H1 (cell line): ENCODE measurements around the gene MUC5B. TPM values are rescaled to one million over a fixed set of nuclear protein-coding genes. Genes with fewer than 3 reads are reported as not detected.

Experiments
- CBX5 ChIP-seq: fragments of 300-800, 300-1000 bp; sonication (generic); IDR thresholded peaks from 2 replicates; pipeline ENCODE4 v1.7.1; 2016; ENCODE audit warnings: antibody characterized with exemption, low read length, low read depth
- RAD21 ChIP-seq, 2 experiments: IDR thresholded peaks in 1 of 2; conservative IDR thresholded peaks in 1 of 2; 2 replicates each; pipeline ENCODE4 v1.6.1; 2011; ENCODE audit warnings: low read depth in 2 of 2, low read length in 2 of 2, improper control_type of control experiment in 1 of 2, inconsistent platforms in 1 of 2, mild to moderate bottlenecking in 1 of 2, moderate library complexity in 1 of 2
- TAF7 ChIP-seq: optimal IDR thresholded peaks from 2 replicates; pipeline ENCODE3; 2011; ENCODE audit warnings: low read depth, mild to moderate bottlenecking, inconsistent platforms, low read length, moderate library complexity, borderline replicate concordance
- ZNF274 ChIP-seq: IDR thresholded peaks from 2 replicates; pipeline ENCODE4 v1.7.0; 2012; ENCODE audit warnings: low read length, borderline replicate concordance; ENCODE audit errors: extremely low read depth
- polyA plus RNA-seq, 7 experiments: library from polyadenylated mRNA; depleted of rRNA in 3 of 7; stranded (reverse) in 5 of 7; unstranded in 2 of 7; fragments of >200 nt in 5 of 7; fragments of 200-250 nt in 2 of 7; gene quantifications; 1 replicate in 5 of 7; 2 replicates in 1 of 7; 4 replicates in 1 of 7; pipeline versions ENCODE4 v1.2.1 to v1.2.3, GENCODE V29; 2011 to 2013; ENCODE audit warnings: missing spikeins in 2 of 7, mixed read lengths in 2 of 7
- total RNA-seq: library from RNA; stranded (reverse); fragmentation: NEBNext Ultra II Directional; extraction: Animal tissue kit (Norgen Biotek cat#: 25700); gene quantifications from 2 replicates; pipeline ENCODE4 v1.2.1, GENCODE V29; 2021

The MUC5B gene
- total and polyA plus RNA-seq, 2 of the 8 experiments (the other 6 are each of a cell fraction or from before 2014, with no cell fraction given): 0.02 to 0.03 TPM

DNA sequence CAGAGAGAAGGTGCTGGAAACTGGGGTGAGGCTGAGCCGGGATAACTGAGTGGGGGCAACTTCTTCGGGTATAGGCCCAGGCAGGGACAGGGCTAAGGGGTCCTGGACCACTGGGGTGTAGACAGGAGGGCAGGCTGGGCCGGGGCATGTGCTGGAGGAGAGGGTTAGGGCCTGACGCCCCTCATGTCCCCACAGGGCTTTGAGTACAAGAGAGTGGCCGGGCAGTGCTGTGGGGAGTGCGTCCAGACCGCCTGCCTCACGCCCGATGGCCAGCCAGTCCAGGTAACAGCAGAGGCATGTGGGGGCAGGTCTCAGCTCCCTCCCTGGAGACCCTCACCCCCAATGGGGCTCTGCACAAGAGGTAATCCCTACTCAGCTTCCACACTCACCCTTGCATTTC is 36.7 kb downstream of the MUC5B start (continued):
- TF ChIP-seq ZNF274 (no peak), CBX5 (no peak), TAF7 (no peak), RAD21 (IDR thresholded peaks at IDR 0.05 in 1 of 2, conservative IDR thresholded peaks at IDR 0.05 in 1 of 2; ENCODE audit: low read depth in 2 of 2, low read length in 2 of 2) (no peak)
